GM12872 (cell line): ENCODE results near the gene OST4.

Experiments used
- CTCF ChIP-seq: IDR thresholded peaks from 3 replicates; pipeline ENCODE4 v1.5.1; 2011; ENCODE audit warnings: low read depth, mild to moderate bottlenecking, low read length, moderate library complexity; ENCODE audit not compliant: insufficient read depth

OST4 gene

GRCh38 chr2:27050281-27050995 is 21.0 kb downstream of the OST4 start:
- TF ChIP-seq CTCF = peak; percentile 29; the same call in 1 of the 3 replicates

- no peak for TF ChIP-seq CTCF
Observed at GRCh38 chr2:27049422-27050280, 21.8 kb downstream of the OST4 start.

- no peak for TF ChIP-seq CTCF
Observed at GRCh38 chr2:27042985-27043634, 28.3 kb downstream of the OST4 start.

GRCh38 chr2:27042159-27042661 is 29.2 kb downstream of the OST4 start:
- no peak for TF ChIP-seq CTCF

- no peak for TF ChIP-seq CTCF
Observed at GRCh38 chr2:27041752-27042151, 29.7 kb downstream of the OST4 start.

GRCh38 chr2:27040282-27040681 is 31.2 kb downstream of the OST4 start:
- TF ChIP-seq CTCF = no peak

- TF ChIP-seq CTCF = no peak
Observed at GRCh38 chr2:27039871-27040270, 31.6 kb downstream of the OST4 start.
